Stimulated activated CD8-positive, alpha-beta memory T cell treated with anti-CD3 and anti-CD28 coated beads, Interleukin-7, amount 100 ng/mL, for 24 hours (primary cell): ENCODE results near the gene PTPRN2.
"Not testable (repeated sequence)": the region's sequence is repeated elsewhere in the genome, so short reads cannot be mapped to it uniquely, and the experiment has no call there.

Source experiments
- DNase-seq: peaks from one replicate; pipeline ENCODE4 v3.0.0-alpha.2; 2020; ENCODE audit warnings: low read depth

The PTPRN2 gene

GRCh38 chr7:158301207-158301606 lies 286.4 kb downstream of the PTPRN2 start:
- no peak for DNase-seq

- no peak for DNase-seq
Observed at GRCh38 chr7:158300427-158300826, 287.2 kb downstream of the PTPRN2 start.

- DNase-seq, result no peak
Observed at GRCh38 chr7:158299607-158300006, 288.0 kb downstream of the PTPRN2 start.

GRCh38 chr7:158296798-158297104 lies 290.9 kb downstream of the PTPRN2 start:
- DNase-seq, result no peak

- DNase-seq, result no peak
Observed at GRCh38 chr7:158295966-158296797, 291.4 kb downstream of the PTPRN2 start.

GRCh38 chr7:158294468-158295215 lies 293.0 kb downstream of the PTPRN2 start:
- DNase-seq, result not testable (repeated sequence)

GRCh38 chr7:158292948-158293347 lies 294.7 kb downstream of the PTPRN2 start:
- DNase-seq, result no peak

GRCh38 chr7:158291998-158292397 lies 295.6 kb downstream of the PTPRN2 start:
- DNase-seq, result no peak

- no peak for DNase-seq
Observed at GRCh38 chr7:158289761-158290523, 297.7 kb downstream of the PTPRN2 start.

GRCh38 chr7:158289231-158289630 lies 298.4 kb downstream of the PTPRN2 start:
- DNase-seq, result no peak

GRCh38 chr7:158286210-158286609 lies 301.4 kb downstream of the PTPRN2 start:
- DNase-seq, result no peak

GRCh38 chr7:158285383-158285770 lies 302.2 kb downstream of the PTPRN2 start:
- no peak for DNase-seq

- no peak for DNase-seq
Observed at GRCh38 chr7:158284617-158285382, 302.8 kb downstream of the PTPRN2 start.

- no peak for DNase-seq
Observed at GRCh38 chr7:158284121-158284520, 303.5 kb downstream of the PTPRN2 start.

GRCh38 chr7:158283016-158283974 lies 304.3 kb downstream of the PTPRN2 start:
- no peak for DNase-seq

- no peak for DNase-seq
Observed at GRCh38 chr7:158282461-158283001, 305.1 kb downstream of the PTPRN2 start.

- no peak for DNase-seq
Observed at GRCh38 chr7:158281441-158281840, 306.2 kb downstream of the PTPRN2 start.

GRCh38 chr7:158280448-158281144 lies 307.0 kb downstream of the PTPRN2 start:
- no peak for DNase-seq

GRCh38 chr7:158279539-158280447 lies 307.8 kb downstream of the PTPRN2 start:
- DNase-seq, result no peak
